H9 (cell line): Measurements from ENCODE around the gene MCCC2. TPM values are rescaled to one million over a fixed set of nuclear protein-coding genes. Genes with fewer than 3 reads are reported as not detected.

ENCODE experiments used
- DNase-seq: peaks from one replicate; pipeline ENCODE4 v3.0.0-alpha.2; 2017
- H2AFZ ChIP-seq: one replicate; pipeline ENCODE4 v1.6.1; 2013; ENCODE audit warnings: mild to moderate bottlenecking, low read length, control low read depth, moderate library complexity
- H2AK5ac ChIP-seq: 2 replicates; pipeline ENCODE4 v1.6.1; 2013; ENCODE audit warnings: low read length, control low read depth, mixed read lengths; ENCODE audit not compliant: insufficient read length
- H2BK120ac ChIP-seq: one replicate; pipeline ENCODE4 v1.6.1; 2013; ENCODE audit warnings: low read depth, mild to moderate bottlenecking, low read length, control low read depth, inconsistent platforms; ENCODE audit not compliant: poor library complexity, severe bottlenecking
- H2BK12ac ChIP-seq: 2 replicates; pipeline ENCODE4 v1.6.1; 2013; ENCODE audit warnings: low read length, control low read depth, mixed read lengths, low read depth; ENCODE audit not compliant: insufficient read length
- H2BK15ac ChIP-seq: 2 replicates; pipeline ENCODE4 v1.6.1; 2013; ENCODE audit warnings: low read depth, low read length, control low read depth
- H2BK20ac ChIP-seq: one replicate; pipeline ENCODE4 v1.6.1; 2013; ENCODE audit warnings: low read depth, mild to moderate bottlenecking, low read length, control low read depth, inconsistent platforms; ENCODE audit not compliant: poor library complexity, severe bottlenecking
- H2BK5ac ChIP-seq: 2 replicates; pipeline ENCODE4 v1.6.1; 2013; ENCODE audit warnings: low read length, control low read depth, mixed read lengths; ENCODE audit not compliant: insufficient read length
- H3K14ac ChIP-seq: 2 replicates; pipeline ENCODE4 v1.6.1; 2013; ENCODE audit warnings: low read length, control low read depth; ENCODE audit not compliant: insufficient read depth
- H3K18ac ChIP-seq: 2 replicates; pipeline ENCODE4 v1.6.1; 2013; ENCODE audit warnings: low read depth, mild to moderate bottlenecking, mixed read lengths, low read length, control low read depth; ENCODE audit not compliant: insufficient read length
- H3K23ac ChIP-seq: 2 replicates; pipeline ENCODE4 v1.6.1; 2013; ENCODE audit warnings: low read length, control low read depth, mixed read lengths, low read depth; ENCODE audit not compliant: insufficient read length
- H3K23me2 ChIP-seq: 2 replicates; pipeline ENCODE4 v1.6.1; 2013; ENCODE audit warnings: low read depth, mild to moderate bottlenecking, mixed read lengths, low read length, control low read depth; ENCODE audit not compliant: insufficient read length, poor library complexity, severe bottlenecking
- H3K27ac ChIP-seq: 2 replicates; pipeline ENCODE4 v1.5.1; 2013; ENCODE audit warnings: low read length, control low read depth, mixed read lengths, low read depth; ENCODE audit not compliant: insufficient read length
- H3K27me3 ChIP-seq: 2 replicates; pipeline ENCODE4 v1.6.1; 2013; ENCODE audit warnings: low read length, control low read depth, inconsistent platforms; ENCODE audit not compliant: insufficient read depth
- H3K4ac ChIP-seq: 2 replicates; pipeline ENCODE4 v1.6.1; 2013; ENCODE audit warnings: low read depth, mild to moderate bottlenecking, control low read depth, inconsistent platforms, low read length, moderate library complexity
- H3K4me1 ChIP-seq: 2 replicates; pipeline ENCODE4 v1.6.1; 2013; ENCODE audit warnings: low read length, control low read depth, inconsistent platforms; ENCODE audit not compliant: insufficient read depth
- H3K4me2 ChIP-seq: 2 replicates; pipeline ENCODE4 v1.6.1; 2013; ENCODE audit warnings: low read length, control low read depth, mixed read lengths; ENCODE audit not compliant: insufficient read length, insufficient read depth
- H3K56ac ChIP-seq: 2 replicates; pipeline ENCODE4 v1.6.1; 2013; ENCODE audit warnings: low read depth, mild to moderate bottlenecking, mixed read lengths, low read length, control low read depth; ENCODE audit not compliant: insufficient read length
- H3K79me1 ChIP-seq: 2 replicates; pipeline ENCODE4 v1.6.1; 2013; ENCODE audit warnings: low read depth, mild to moderate bottlenecking, moderate library complexity, low read length, control low read depth, inconsistent platforms; ENCODE audit not compliant: insufficient read depth, poor library complexity, severe bottlenecking
- H3K79me2 ChIP-seq: 2 replicates; pipeline ENCODE4 v1.6.1; 2013; ENCODE audit warnings: low read length, control low read depth, inconsistent platforms; ENCODE audit not compliant: insufficient read depth
- H3K9ac ChIP-seq: 2 replicates; pipeline ENCODE4 v1.6.1; 2013; ENCODE audit warnings: low read length, control low read depth, mixed read lengths; ENCODE audit not compliant: insufficient read length; ENCODE audit errors: extremely low read depth
- H3K9me3 ChIP-seq: one replicate; pipeline ENCODE4 v1.6.1; 2013; ENCODE audit warnings: low read depth, low read length, inconsistent platforms; ENCODE audit not compliant: control insufficient read depth
- H3T11ph ChIP-seq: one replicate; pipeline ENCODE4 v1.6.1; 2013; ENCODE audit warnings: mild to moderate bottlenecking, low read length, control low read depth, inconsistent platforms
- H4K20me1 ChIP-seq: one replicate; pipeline ENCODE4 v1.6.1; 2013; ENCODE audit not compliant: control insufficient read depth, insufficient read length, insufficient read depth
- H4K5ac ChIP-seq: 2 replicates; pipeline ENCODE4 v1.6.1; 2013; ENCODE audit warnings: low read depth, mild to moderate bottlenecking, mixed read lengths, low read length, control low read depth; ENCODE audit not compliant: insufficient read length
- H4K8ac ChIP-seq: replicated peaks from 2 replicates; pipeline ENCODE4 v1.6.1; 2013; ENCODE audit warnings: low read length, control low read depth, mixed read lengths, low read depth; ENCODE audit not compliant: insufficient read length
- H4K91ac ChIP-seq: 2 replicates; pipeline ENCODE4 v1.6.1; 2013; ENCODE audit warnings: low read depth, mild to moderate bottlenecking, moderate library complexity, mixed read lengths, low read length, control low read depth; ENCODE audit not compliant: insufficient read length
- H3K27ac Mint-ChIP-seq, 3 experiments: 2 replicates in 2 of 3; 3 replicates in 1 of 3; pipeline ENCODE4 v1.8.0; 2020 to 2021; ENCODE audit warnings: mixed read lengths in 3 of 3, mild to moderate bottlenecking in 1 of 3, moderate library complexity in 1 of 3
- H3K27me3 Mint-ChIP-seq: 2 replicates; pipeline ENCODE4 v1.8.0; 2021; ENCODE audit warnings: low read depth, mild to moderate bottlenecking, moderate library complexity, mixed read lengths
- H3K36me3 Mint-ChIP-seq, 3 experiments: 2 replicates in 2 of 3; 3 replicates in 1 of 3; pipeline ENCODE4 v1.8.0; 2020 to 2021; ENCODE audit warnings: low read depth in 3 of 3, mixed read lengths in 3 of 3; ENCODE audit not compliant: insufficient read depth in 1 of 3
- H3K4me1 Mint-ChIP-seq, 2 experiments: 2 replicates each; pipeline ENCODE4 v1.8.0; 2020; ENCODE audit warnings: mixed read lengths in 2 of 2
- H3K4me3 Mint-ChIP-seq, 2 experiments: 2 replicates in 1 of 2; 3 replicates in 1 of 2; pipeline ENCODE4 v1.8.0; 2020 to 2021; ENCODE audit warnings: mild to moderate bottlenecking in 2 of 2, mixed read lengths in 2 of 2, moderate library complexity in 1 of 2
- H3K9me3 Mint-ChIP-seq, 2 experiments: 2 replicates in 1 of 2; 3 replicates in 1 of 2; pipeline ENCODE4 v1.8.0; 2020; ENCODE audit warnings: mild to moderate bottlenecking in 2 of 2, mixed read lengths in 2 of 2, moderate library complexity in 1 of 2
- CTCF ChIP-seq: fragments of 200-600 bp; sonication (generic); conservative IDR thresholded peaks from 3 replicates; pipeline ENCODE4 v1.8.0; 2021; ENCODE audit warnings: antibody characterized with exemption, mild to moderate bottlenecking
- WGBS: extraction: QIAGEN DNeasy Blood & Tissue Kit; methylation state at CpG from one replicate; pipeline ENCODE4 v1.1.7; 2013; ENCODE audit warnings: missing lambda C conversion rate, low lambda C conversion rate, mixed read lengths; ENCODE audit not compliant: insufficient read length; ENCODE audit errors: extremely low coverage; 5-methylcytosine and 5-hydroxymethylcytosine counted together
- total RNA-seq: library from RNA; stranded (reverse); gene quantifications from 2 replicates; pipeline ENCODE4 v1.2.1, GENCODE V29; 2021

The MCCC2 gene
- total RNA-seq, 1 experiment from 2014 or later: 62.7 TPM

GRCh38 chr5:71679714-71680113 lies 92.6 kb downstream of the MCCC2 start:
- Mint-ChIP-seq H3K36me3 (0 out of 7 replicates have a peak, but pooled peaks cover 0 to 11% (median 0%) of the 10 kb centered on the region in 3 experiments), H3K4me1 (no peaks in the 10 kb centered on the region), H3K27ac (no peak overlapping the region), H3K9me3 (peaks cover 3 to 7% of the 10 kb centered on the region in 2 experiments; a peak in 3 of 5 replicates), H3K4me3 (no peak overlapping the region), H3K27me3 (peaks cover 3% of the 10 kb centered on the region)
- no peak overlapping the region for H3K4me2 ChIP-seq
- H3K14ac ChIP-seq: no peak overlapping the region
- no peak overlapping the region for H3K18ac ChIP-seq
- H4K5ac ChIP-seq: no peak overlapping the region
- no peaks in the 10 kb centered on the region for H3K27me3 ChIP-seq
- H2AFZ ChIP-seq: no peak overlapping the region
- H2BK15ac ChIP-seq: no peak overlapping the region
- H3K27ac ChIP-seq: no peak overlapping the region
- H2BK12ac ChIP-seq: no peak overlapping the region
- H3K4ac ChIP-seq: no peak overlapping the region
- H3K23me2 ChIP-seq: no peaks in the 10 kb centered on the region
- H3K9me3 ChIP-seq: no peaks in the 10 kb centered on the region
- H2BK20ac ChIP-seq: no peak overlapping the region
- H2BK5ac ChIP-seq: no peak overlapping the region
- H2BK120ac ChIP-seq: no peak overlapping the region
- H4K8ac ChIP-seq: no peak overlapping the region
- H3K79me2 ChIP-seq: no peaks in the 10 kb centered on the region
- no peak overlapping the region for H3K23ac ChIP-seq
- no peak overlapping the region for H2AK5ac ChIP-seq
- WGBS: no CpG with 5 or more reads among the region's 5 CpGs
- no peak for TF ChIP-seq CTCF
- no peak overlapping the region for H3T11ph ChIP-seq
- H3K56ac ChIP-seq: no peak overlapping the region
- no peaks in the 10 kb centered on the region for H3K79me1 ChIP-seq
- H3K4me1 ChIP-seq: no peaks in the 10 kb centered on the region
- DNase-seq: no peak
- no peak overlapping the region for H3K9ac ChIP-seq
- no peak overlapping the region for H4K91ac ChIP-seq
- H4K20me1 ChIP-seq: no peaks in the 10 kb centered on the region
